ENCODE results near the gene SPOCK1.

DNA sequence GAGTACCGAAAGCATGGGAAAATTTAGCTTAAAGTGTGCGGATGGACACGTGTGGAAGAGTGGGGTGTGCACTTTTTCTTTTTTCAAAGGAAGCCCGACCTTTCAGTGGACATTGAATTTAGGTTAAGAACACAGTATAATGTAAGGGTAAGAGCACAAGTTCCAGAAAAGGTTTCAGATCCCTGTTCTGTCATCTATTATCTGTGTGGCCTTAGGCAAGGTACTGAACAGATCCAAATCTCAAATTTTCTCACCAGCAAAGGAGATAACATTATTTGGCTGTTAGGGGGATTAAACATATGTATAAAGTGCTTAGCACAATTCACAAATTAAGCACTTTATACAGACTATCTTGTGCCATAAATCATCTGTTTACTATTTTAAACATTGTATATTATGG lies 441.0 kb downstream of the SPOCK1 start:
- TF ChIP-seq, protein P1, sequence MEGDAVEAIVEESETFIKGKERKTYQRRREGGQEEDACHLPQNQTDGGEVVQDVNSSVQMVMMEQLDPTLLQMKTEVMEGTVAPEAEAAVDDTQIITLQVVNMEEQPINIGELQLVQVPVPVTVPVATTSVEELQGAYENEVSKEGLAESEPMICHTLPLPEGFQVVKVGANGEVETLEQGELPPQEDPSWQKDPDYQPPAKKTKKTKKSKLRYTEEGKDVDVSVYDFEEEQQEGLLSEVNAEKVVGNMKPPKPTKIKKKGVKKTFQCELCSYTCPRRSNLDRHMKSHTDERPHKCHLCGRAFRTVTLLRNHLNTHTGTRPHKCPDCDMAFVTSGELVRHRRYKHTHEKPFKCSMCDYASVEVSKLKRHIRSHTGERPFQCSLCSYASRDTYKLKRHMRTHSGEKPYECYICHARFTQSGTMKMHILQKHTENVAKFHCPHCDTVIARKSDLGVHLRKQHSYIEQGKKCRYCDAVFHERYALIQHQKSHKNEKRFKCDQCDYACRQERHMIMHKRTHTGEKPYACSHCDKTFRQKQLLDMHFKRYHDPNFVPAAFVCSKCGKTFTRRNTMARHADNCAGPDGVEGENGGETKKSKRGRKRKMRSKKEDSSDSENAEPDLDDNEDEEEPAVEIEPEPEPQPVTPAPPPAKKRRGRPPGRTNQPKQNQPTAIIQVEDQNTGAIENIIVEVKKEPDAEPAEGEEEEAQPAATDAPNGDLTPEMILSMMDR (conservative IDR thresholded peaks at IDR 0.05; ENCODE audit: low read depth, low read length): no peak
- no peak for TF ChIP-seq EZH2 (IDR thresholded peaks at IDR 0.05; ENCODE audit: borderline replicate concordance, low read depth, low read length, poor library complexity, severe bottlenecking)

All from A673 (cell line).